ENCODE results near the gene HTRA3. TPM values are rescaled to one million over a fixed set of nuclear protein-coding genes. Genes with fewer than 3 reads are reported as not detected.

Gene HTRA3
- total RNA-seq, 2 donors from 2014 or later: 48.5 to 78.2 TPM

- intact Hi-C loops (cut with DNase I): loop anchor here (2.0 to 10.0 kb wide), 2 partner anchors 129 to 131 kb away; no protein-coding TSS in a partner anchor
Measured at GRCh38 chr4:8274066-8274652, 4.6 kb downstream of the HTRA3 start.

GRCh38 chr4:8274765-8275547, 5.4 kb downstream of the HTRA3 start:
- intact Hi-C loops (cut with DNase I): loop anchor here (2.0 to 10.0 kb wide), 2 partner anchors 128 to 130 kb away; no protein-coding TSS in a partner anchor
- peak; percentile 90 for DNase-seq
- peak; percentile 73 to 83 for ATAC-seq

More at GRCh38 chr4:8274066-8274652, 4.6 kb downstream of the HTRA3 start:
- no peak for DNase-seq
- no peak for ATAC-seq

- ATAC-seq (no peak), DNase-seq (no peak)
- intact Hi-C loops (cut with DNase I): loop anchor here (2.0 to 10.0 kb wide), 2 partner anchors 127 to 129 kb away; no protein-coding TSS in a partner anchor
Measured at GRCh38 chr4:8275548-8275910, 6.0 kb downstream of the HTRA3 start.

- ATAC-seq: peak; percentile 23 to 45
- DNase-seq: peak; percentile 69
- intact Hi-C loops (cut with DNase I): loop anchor here in 1 of 2 donors (10.0 kb wide), 1 partner anchor 128 kb away; no protein-coding TSS in a partner anchor
Measured at GRCh38 chr4:8276358-8277240, 7.0 kb downstream of the HTRA3 start.

GRCh38 chr4:8277356-8278008, 7.9 kb downstream of the HTRA3 start:
- DNase-seq (no peak), ATAC-seq (no peak)
- intact Hi-C loops (cut with DNase I): loop anchor here in 1 of 2 donors (10.0 kb wide), 1 partner anchor 127 kb away; no protein-coding TSS in a partner anchor

GRCh38 chr4:8278009-8278395, 8.4 kb downstream of the HTRA3 start:
- DNase-seq: peak; percentile 26
- no peak for ATAC-seq
- intact Hi-C loops (cut with DNase I): loop anchor here in 1 of 2 donors (10.0 kb wide), 1 partner anchor 127 kb away; no protein-coding TSS in a partner anchor

GRCh38 chr4:8278421-8279287, 9.1 kb downstream of the HTRA3 start:
- ATAC-seq: peak in 1 of 2 donors; percentile 34
- peak; percentile 53 for DNase-seq
- intact Hi-C loops (cut with DNase I): loop anchor here in 1 of 2 donors (10.0 kb wide), 1 partner anchor 126 kb away; no protein-coding TSS in a partner anchor

- DNase-seq (no peak), ATAC-seq (no peak)
- intact Hi-C loops (cut with DNase I): loop anchor here in 1 of 2 donors (10.0 kb wide), 1 partner anchor 125 kb away; no protein-coding TSS in a partner anchor
Measured at GRCh38 chr4:8279321-8280157, 10.0 kb downstream of the HTRA3 start.

- ATAC-seq (no peak), DNase-seq (peak; percentile 18)
- intact Hi-C loops (cut with DNase I): no loop called here
Measured at GRCh38 chr4:8280158-8280875, 10.8 kb downstream of the HTRA3 start.

GRCh38 chr4:8280876-8281440, 11.4 kb downstream of the HTRA3 start:
- intact Hi-C loops (cut with DNase I): no loop called here
- ATAC-seq: no peak
- DNase-seq: peak; percentile 14

- intact Hi-C loops (cut with DNase I): no loop called here
- ATAC-seq: peak; percentile 34 to 77
Measured at GRCh38 chr4:8281519-8282133, 12.1 kb downstream of the HTRA3 start.

GRCh38 chr4:8282134-8282641, 12.6 kb downstream of the HTRA3 start:
- no peak for ATAC-seq
- DNase-seq: peak; percentile 22
- intact Hi-C loops (cut with DNase I): no loop called here

More at GRCh38 chr4:8281519-8282133, 12.1 kb downstream of the HTRA3 start:
- peak; percentile 81 for DNase-seq

GRCh38 chr4:8282742-8283141, 13.2 kb downstream of the HTRA3 start:
- intact Hi-C loops (cut with DNase I): no loop called here
- DNase-seq: peak; percentile 19
- no peak for ATAC-seq

- DNase-seq: no peak
- intact Hi-C loops (cut with DNase I): no loop called here
- no peak for ATAC-seq
Measured at GRCh38 chr4:8283161-8283560, 13.6 kb downstream of the HTRA3 start.

GRCh38 chr4:8283631-8284121, 14.1 kb downstream of the HTRA3 start:
- ATAC-seq (peak in 1 of 2 donors; percentile 1), DNase-seq (peak; percentile 32)
- intact Hi-C loops (cut with DNase I): no loop called here
